GM21737 (cell line): Measurements from ENCODE around the gene FEV.

Source experiments
- ATAC-seq: cut with Tn5 transposase; IDR thresholded peaks from one replicate; pipeline ENCODE4 v1.9.1; 2021; ENCODE audit warnings: mild to moderate bottlenecking, moderate library complexity; ENCODE audit not compliant: unreplicated experiment

FEV gene

DNA sequence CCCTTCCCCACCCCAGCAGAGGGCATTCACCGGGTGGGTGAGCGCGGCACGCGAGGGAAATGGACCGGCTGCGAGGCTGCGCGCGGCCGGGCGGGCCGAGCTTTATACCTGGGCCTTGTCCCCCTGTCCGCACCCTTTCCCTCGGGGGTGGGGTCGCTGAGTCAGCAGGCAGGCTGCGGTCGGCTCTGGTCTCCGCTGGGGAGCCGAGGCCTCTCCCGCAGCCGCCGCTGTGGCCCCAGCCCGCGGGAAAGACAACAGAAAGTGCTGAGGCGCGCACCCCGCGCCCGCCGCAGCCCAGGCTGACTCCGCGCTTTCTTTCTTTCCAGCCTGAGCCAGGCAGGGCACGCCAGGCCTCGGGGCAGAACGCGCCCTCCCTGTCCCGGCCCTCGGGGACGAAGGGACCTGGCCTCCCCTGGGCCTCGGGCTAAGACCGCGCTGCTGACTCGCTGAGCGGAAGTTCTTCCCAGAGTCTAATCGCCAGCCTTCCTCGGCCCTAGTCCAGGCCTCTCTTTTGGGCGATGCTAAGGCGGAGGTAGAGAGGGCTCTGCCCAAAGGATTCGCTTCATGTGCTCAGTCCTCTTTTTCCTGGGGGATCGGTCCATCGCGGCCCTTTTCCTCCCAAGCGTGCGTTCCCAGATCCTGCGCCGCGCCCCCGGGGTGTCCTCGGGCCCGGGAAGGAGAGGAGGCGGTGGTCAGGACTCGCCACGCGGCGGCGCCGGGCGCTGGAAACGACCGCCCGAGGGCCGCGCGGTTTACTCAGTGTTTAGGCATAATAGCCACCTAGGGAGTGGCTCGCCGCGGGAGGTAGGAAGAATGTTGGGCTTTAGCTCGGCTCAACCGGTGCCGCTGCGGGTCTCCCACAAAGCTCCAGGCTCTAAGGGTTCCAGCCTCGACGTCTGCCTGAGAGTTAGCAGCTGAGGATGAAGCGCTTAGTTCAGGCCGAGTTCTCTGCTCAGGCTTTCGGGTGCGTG is 8.6 kb upstream of the FEV start, which contains the start of gene CRYBA2:
Gene CRYBA2, minus strand, starts transcription at position 78 of the 971 bp plus-strand sequence. CDS start 246 bp downstream, outside the sequence.
- ATAC-seq: no peak

DNA sequence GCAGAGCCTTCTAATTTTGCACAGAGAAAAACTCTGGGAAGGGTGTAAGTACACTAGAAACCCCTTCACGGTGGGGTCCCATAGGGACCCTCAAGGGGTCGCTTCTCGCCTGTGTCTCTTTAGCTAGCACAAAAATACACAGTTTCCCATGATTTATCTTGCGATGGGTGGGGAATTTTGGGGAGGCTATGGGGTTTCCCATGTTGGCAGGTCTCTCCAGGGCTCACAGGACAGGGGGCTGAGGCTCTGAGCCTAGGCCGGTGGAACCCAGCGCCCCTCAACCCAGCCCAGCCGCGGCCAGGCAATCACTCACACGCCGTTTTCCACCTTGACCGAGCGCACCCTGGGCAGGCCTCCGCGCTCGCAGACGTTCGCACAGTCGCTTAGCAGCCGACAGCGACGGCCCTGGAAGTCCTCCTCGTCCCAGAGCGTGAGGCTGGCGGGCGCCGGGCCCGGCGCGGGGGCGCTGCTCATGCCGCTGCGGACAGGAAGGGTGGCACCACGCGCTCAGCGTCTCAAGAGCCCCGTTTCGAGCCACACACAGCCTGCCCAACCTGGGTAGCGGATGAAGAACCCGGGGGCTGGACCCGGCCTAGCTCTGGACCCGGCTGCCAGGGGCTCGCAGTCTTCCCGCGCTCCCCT is 7.8 kb upstream of the FEV start:
- no peak for ATAC-seq

DNA sequence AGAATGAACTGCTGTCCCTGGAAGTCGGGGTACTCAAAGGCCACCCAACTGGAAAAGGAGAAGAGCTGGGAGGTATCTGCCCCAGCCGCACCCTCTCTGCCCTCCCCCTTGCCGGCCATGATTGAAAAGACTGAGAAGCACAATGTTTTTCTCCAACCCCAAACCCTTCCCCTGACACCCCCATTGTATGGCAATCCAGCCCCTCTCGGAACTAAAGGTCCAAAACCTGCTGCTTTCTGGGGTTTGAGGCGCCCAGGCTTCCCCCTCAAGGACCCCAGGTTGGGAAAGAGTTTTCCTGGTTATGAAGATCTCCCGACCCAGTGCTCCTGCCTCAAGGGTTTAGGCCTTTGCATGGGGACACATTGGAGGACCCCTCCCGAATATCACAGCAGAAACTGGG is 7.2 kb upstream of the FEV start:
- no peak for ATAC-seq

DNA sequence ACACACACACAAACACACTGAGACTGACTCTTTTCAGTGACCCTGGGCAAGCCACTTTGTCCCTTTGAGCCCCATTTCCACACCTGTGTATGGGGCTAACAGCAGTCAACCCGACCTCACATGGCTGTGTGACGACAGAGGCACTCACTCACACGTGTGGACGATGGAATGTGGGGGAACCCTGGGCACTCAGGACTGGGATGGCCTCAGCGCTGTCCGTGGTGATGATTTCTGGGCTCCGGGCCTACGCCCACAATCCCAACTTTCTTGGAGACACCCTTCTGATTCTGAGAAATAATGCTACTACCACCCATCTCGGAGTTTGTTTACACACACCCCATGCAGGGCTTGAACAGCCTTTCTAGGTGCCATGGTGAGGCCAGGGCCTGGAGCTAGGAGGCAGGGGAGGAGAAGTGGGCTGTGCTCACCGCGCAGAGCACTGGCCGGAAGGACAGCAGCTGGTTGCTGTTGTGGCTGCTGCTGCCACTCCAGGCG is 6.7 kb upstream of the FEV start:
- no peak for ATAC-seq

DNA sequence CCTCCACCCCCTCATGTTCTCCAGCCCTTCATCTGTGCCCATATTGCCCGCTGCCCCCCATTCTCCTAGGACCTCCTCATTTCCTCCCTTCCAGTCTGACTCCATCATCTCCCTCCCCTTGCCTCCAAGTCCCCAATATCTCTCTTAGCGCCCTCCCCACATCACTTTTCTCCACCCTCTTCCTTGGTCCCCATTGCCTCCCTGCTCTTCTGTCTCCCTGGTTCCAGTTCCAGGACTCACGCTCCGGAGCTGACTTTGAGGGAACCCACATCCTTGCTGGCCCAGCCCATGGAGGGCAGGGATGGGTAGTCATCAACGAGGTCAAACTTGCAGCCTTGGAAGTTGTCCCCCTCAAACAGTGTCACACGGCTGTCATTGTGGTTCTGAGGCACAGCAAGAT is 5.6 kb upstream of the FEV start:
- no peak for ATAC-seq

DNA sequence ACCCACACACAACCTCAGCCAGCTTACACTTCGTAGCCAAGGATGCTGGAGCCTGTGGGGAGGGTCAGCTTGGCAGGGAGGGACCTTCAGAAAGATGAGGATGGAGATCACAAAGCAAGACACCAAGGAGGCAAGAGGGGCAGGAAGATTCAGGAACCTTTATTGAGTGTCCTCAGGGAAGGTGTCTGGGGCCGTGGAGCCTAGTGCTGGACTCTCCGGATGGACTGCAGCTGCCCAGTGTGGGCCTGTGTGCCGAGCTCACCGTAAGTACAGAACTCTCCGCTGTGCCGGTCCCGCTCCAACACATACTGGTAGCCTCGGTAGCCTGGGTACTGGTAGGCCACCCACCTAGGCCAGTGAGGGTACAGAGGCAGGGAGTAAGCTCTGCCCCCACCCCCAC is 5.1 kb upstream of the FEV start:
- ATAC-seq: no peak

DNA sequence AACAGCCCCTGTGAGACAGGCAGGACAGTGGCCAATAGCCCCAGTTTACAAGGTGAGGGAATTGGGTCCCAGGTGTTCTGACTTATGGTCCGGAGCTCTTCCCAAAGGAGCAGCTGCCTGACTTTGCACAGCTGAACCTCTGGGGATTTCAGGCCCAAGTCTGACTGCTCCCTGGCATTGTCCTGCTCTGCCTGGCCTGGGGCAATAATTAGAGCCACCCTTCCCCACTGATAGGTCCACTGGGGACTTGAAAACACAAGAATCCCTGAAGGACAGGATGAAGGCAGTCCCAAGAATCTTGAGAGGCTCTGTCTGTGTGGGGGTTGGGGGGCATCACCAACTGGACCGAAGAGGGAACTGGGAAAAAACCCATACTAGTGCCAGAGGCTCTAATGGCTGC is 3.7 kb upstream of the FEV start:
- no peak for ATAC-seq

- ATAC-seq: no peak
Measured at GRCh38 chr2:218988164-218988563, 3.2 kb upstream of the FEV start.

DNA sequence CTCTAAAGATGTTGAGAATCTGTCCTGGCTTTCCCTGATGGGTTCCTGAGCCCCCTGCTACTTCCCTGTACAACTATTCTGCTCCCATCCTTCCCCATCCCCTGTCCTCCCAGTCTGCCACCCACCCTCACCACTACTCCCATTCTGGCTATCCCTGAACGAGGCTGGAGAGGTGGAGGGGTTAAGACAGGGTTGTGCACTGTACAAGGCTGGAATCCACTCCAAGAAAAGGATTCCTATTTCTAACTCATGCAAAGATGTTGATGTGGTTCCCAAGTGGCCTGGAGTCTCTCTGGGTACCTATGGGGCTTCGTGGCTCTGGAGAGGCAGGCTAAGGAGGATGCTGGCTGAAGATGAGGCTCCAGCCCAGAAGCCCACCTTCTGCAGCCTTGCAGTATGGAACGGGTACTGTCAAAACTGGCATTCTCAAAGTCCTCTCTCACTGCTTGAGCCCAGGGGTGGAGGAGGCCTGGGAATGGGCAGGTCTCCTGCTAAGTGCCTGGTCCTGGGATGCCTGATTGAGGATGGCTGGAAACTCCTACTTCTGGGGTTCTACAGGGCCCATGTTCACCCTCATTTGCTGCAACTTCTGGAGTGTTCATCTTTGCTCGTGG is 1.3 kb upstream of the FEV start:
- ATAC-seq: no peak

DNA sequence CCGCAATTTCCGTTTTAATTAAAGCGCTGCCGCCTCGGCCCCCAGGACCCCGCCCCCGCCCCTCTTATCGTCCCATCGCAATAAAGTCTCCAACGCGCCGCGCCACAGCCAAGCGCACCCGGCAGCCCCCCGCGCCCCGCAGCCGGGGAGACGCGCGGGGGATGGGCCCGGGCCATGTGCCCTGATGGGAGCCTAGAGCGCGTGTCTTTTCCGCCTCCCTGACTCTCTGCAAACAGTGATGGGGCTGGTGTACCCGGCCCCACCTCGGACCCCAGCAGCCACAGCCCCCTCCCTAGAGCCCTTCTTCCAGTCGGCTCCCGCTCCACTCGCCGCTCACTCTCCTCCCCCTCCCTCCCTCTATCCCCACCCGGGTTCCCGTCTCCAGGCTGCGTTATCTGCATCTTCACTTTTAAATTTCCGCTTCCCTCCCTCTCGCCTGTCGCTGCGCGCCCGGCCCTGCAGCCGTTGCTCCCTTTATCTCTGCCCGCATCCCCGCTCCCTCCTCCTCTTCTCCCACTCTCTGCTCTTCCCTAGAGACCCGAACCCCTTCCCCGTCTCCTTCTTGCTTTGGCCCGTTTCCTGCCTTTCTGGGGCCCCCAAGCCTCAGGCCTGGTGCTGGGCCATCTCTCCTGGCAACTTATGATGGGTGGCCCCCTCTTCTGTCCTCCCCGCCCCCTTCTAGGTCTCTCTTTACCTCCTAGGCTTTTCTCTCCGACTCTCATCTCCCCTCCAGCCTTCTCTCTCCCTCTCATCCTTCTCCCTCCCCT is 524 bp upstream of the FEV start:
- ATAC-seq: no peak

DNA sequence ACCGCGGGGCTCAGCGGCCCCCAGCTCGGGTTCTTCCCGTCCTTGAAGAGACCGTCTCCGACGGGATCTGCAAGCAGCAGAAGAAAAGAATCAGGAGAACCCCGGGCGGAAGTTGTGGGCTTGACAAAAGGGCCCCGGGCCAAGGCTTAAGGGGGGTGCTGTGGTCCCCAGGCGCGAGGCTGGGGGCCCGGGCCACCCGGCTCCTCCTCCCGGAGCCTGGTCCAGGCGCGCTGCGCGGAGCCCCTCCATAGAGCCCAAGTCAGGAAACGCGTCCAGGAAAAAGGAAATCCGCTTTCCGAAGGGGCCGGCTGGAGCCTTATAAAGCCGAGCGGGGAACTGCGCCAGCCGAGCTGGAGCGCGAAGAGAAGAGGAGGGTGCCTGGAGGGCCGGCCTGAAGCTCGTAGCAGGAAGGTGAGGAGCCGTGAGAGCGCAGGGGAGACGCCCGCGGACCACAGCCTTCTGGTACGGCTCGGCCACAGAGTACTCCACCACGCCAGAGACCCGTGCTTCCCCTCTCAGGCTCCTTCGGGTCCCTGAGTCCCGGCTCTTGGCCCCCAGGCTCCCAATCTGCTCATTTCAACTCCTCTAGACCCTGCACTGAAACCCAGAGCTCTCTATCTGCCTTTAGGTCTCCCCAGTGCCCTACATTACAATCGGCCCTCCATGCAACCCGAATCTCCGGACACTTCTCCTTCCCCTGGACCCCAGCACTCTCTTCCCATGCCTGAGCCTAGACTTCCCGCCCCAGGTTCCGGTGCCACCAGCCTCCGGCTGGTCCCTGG is 554 bp downstream of the FEV start:
- ATAC-seq: no peak

DNA sequence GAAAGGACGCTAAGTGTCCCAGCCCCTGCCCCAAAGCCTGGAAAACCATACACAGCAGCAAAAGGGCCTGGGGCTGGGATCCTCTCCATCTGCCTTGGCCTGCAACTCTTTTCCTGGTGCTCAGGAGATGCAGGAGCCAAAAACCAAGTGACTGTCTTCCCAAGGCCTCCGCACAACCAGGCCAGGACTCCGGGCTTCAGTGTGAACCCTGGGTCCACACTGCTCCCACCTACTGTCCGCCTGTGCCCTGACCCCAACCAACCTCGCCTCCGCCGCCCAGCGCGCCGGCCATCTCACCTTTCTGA is 1.1 kb downstream of the FEV start:
- no peak for ATAC-seq

DNA sequence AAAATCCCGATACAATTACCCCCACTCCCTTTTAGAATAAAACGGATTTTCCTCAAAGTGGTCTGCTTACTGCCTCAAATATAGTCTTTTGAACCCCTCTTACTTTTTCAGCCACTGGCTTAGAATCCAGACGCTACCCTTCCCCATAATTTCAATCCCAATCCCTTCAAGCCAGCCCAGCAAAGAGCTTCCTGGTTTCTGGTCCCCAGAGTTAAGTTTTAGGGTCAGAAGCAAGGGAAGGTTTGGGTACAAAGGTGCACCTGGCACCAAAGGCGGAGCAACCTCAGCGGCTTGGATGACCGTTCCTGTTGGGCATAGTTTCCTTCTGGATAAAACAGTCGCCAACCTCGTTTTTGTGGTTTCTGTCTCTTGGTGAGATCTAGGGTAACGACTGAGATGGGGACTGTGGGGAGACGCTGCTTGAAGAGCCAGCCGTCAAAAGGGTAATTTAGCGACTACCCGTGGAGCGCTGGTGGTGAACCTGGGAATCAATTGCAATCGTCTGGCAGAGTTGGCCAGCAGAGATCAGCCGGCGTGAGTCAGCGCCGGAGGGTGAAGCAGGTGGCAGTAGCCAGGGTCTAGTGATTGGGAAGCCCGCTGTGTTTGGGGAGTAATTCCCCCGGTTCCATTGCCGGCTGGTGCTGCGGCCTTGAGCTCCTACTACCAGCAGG is 1.6 kb downstream of the FEV start:
- ATAC-seq: no peak

DNA sequence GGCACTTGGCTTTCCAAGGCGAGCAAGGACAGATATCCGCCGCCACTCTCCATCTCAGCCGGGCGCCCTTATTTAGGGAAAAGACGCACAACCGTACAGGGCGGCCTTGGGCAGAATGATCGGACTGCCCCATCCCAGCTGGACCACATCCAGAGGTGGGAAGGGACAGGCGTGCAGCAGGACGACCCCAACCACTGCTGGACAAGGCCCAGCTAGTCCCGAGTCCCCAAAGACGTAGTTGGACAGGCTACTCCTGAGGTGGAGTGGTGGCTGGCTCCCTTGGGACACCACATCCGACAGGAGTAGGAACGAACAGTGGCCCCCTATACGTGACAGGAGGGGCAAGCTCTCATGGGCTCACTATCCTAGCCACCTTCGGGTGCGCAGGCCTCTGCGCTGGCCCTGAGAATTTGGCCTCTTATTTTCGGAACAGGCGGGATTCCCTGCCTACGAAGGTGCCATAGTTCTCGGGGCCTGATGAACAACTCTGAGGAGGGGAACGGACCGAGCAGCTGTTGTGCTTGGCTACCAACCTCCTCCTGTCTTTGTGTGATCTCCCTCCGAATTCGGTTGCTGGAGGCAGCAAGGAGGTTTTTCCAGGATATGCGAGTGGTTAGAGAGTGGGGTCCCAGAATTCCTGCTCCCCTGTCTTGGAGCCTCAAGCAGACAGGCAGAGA is 2.3 kb downstream of the FEV start:
- no peak for ATAC-seq

GRCh38 chr2:218981881-218982585 is 3.0 kb downstream of the FEV start:
- ATAC-seq: no peak

DNA sequence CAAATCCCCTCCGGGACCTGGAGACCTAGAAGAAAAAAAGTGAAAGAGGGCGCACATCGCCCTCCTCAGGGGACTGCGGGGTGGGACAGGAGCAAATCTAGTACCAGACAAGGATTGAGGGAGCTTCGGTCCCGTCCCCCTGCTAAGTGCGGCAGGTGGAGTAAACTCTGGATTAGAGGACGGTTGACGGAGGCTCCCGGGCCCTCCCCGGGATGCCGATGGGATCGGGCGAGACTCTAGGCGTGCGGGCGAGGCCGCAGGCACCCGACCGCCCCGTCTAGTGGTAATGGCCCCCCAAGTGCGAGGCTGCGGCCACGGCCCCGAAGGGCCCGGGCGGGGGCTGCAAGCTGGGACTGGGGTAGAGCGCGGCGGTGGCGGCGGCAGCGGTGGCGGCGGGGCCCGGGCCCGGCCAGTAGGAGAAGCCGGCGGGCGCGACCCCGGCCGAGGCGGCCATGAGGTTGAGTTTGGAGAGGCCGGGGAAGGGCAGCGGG is 3.5 kb downstream of the FEV start:
- no peak for ATAC-seq

DNA sequence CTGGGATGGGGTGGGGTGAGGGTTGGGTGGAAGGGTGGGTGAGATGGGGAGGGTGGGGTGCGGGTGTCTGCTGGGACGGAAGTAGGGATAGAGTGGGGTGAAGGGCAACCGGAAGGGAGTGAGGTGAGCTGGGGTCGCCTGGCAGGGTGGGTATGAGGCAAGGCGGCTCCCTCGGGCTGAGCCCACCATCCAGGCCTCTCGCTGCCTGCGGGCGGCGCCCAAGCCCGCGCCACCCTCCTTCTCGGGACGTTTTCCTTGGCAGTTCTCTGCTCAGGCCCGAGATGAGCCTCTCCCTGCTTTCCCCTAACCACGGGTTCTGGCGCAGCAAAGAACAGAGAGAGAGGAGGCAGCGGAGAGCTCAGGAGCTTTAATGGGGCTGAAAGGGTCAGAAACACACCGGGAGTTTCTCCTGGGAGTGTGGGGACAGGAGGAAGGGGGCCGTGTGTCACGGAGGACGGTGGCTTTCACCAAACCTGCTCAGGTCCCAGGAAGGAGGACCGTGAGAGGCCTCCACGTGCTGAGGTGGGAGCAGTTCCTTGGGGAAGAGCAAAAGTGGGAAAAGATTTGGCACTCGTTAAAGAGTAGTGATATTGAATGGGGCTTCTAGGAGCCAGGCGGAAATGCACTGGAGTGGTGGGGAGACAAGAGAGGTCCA is 4.1 kb downstream of the FEV start:
- ATAC-seq: no peak
